HepG2 (cell line): Measurements from ENCODE around the gene ADAMTS17. TPM values are rescaled to one million over a fixed set of nuclear protein-coding genes. Genes with fewer than 3 reads are reported as not detected.

Experiments
- AKAP8 ChIP-seq: sonication (generic); formaldehyde crosslinking; IDR thresholded peaks from 2 replicates; pipeline ENCODE4 v1.5.1; 2020; ENCODE audit warnings: mild to moderate bottlenecking, missing genetic modification reagents
- BHLHE40 ChIP-seq: IDR thresholded peaks from 2 replicates; pipeline ENCODE4 v1.6.1; 2011; ENCODE audit warnings: low read length, improper control_type of control experiment
- FOXO1 ChIP-seq: sonication (generic); formaldehyde crosslinking; IDR thresholded peaks from 2 replicates; pipeline ENCODE4 v1.4.0; 2020; ENCODE audit warnings: missing genetic modification reagents
- GATAD2A ChIP-seq: IDR thresholded peaks from 2 replicates; pipeline ENCODE4 v1.6.1; 2016
- HES4 ChIP-seq: sonication (generic); formaldehyde crosslinking; IDR thresholded peaks from 2 replicates; pipeline ENCODE4 v1.9.0; 2021; ENCODE audit warnings: mild to moderate bottlenecking, missing genetic modification reagents, borderline replicate concordance
- HHEX ChIP-seq: IDR thresholded peaks from 2 replicates; pipeline ENCODE4 v1.6.1; 2016; ENCODE audit warnings: control low read depth
- HMGA1 ChIP-seq: sonication (generic); formaldehyde crosslinking; conservative IDR thresholded peaks from 2 replicates; pipeline ENCODE4 v1.4.0; 2020; ENCODE audit warnings: missing genetic modification reagents
- KDM1A ChIP-seq: IDR thresholded peaks from 2 replicates; pipeline ENCODE4 v1.6.1; 2016; ENCODE audit warnings: missing compliant biosample characterization
- NR2C2 ChIP-seq: sonication (generic); formaldehyde crosslinking; IDR thresholded peaks from 2 replicates; pipeline ENCODE4 v1.4.0; 2020; ENCODE audit warnings: missing genetic modification reagents, mild to moderate bottlenecking, moderate library complexity, borderline replicate concordance
- POLR2AphosphoS5 ChIP-seq: IDR thresholded peaks from 2 replicates; pipeline ENCODE4 v1.6.1; 2012; ENCODE audit warnings: low read depth, low read length
- PRPF4 ChIP-seq: fragments of 200-400 bp; formaldehyde crosslinking; IDR thresholded peaks from 2 replicates; pipeline ENCODE4 v1.6.1; 2016; ENCODE audit warnings: low read length, low read depth; ENCODE audit not compliant: poor library complexity, severe bottlenecking
- SIN3A ChIP-seq: IDR thresholded peaks from 2 replicates; pipeline ENCODE4 v1.6.1; 2011; ENCODE audit warnings: low read depth, mild to moderate bottlenecking, control low read depth, low read length, borderline replicate concordance
- SOX6 ChIP-seq, 2 experiments: fragments of 450-650 bp in 1 of 2; sonication (generic) in 1 of 2; formaldehyde crosslinking in 1 of 2; IDR thresholded peaks; 2 replicates each; pipeline versions ENCODE4 v1.4.0 to v1.6.1; 2017 to 2020; ENCODE audit warnings: antibody characterized with exemption in 1 of 2, mild to moderate bottlenecking in 1 of 2, missing genetic modification reagents in 1 of 2
- STAG1 ChIP-seq: sonication (generic); formaldehyde crosslinking; IDR thresholded peaks from 2 replicates; pipeline ENCODE4 v1.4.0; 2020; ENCODE audit warnings: missing genetic modification reagents
- ZFX ChIP-seq: sonication (generic); formaldehyde crosslinking; IDR thresholded peaks from 2 replicates; pipeline ENCODE4 v1.4.0; 2020; ENCODE audit warnings: mild to moderate bottlenecking, low read depth, missing genetic modification reagents, moderate library complexity
- ZIK1 ChIP-seq: sonication (generic); formaldehyde crosslinking; IDR thresholded peaks from 2 replicates; pipeline ENCODE4 v1.5.0; 2020; ENCODE audit warnings: mild to moderate bottlenecking, low read depth, missing genetic modification reagents, borderline replicate concordance
- ZNF124 ChIP-seq: sonication (generic); formaldehyde crosslinking; IDR thresholded peaks from 2 replicates; pipeline ENCODE4 v1.4.0; 2020; ENCODE audit warnings: missing genetic modification reagents
- ZNF263 ChIP-seq: sonication (generic); formaldehyde crosslinking; IDR thresholded peaks from 2 replicates; pipeline ENCODE4 v1.4.0; 2020; ENCODE audit warnings: missing genetic modification reagents
- ZNF605 ChIP-seq: sonication (generic); formaldehyde crosslinking; IDR thresholded peaks from 2 replicates; pipeline ENCODE4 v1.8.0; 2022; ENCODE audit warnings: mild to moderate bottlenecking, missing genetic modification reagents
- ZNF652 ChIP-seq: IDR thresholded peaks from 2 replicates; pipeline ENCODE4 v1.6.1; 2016; ENCODE audit warnings: low read depth, borderline replicate concordance
- polyA plus RNA-seq, 8 experiments: library from polyadenylated mRNA; depleted of rRNA in 3 of 8; stranded (reverse) in 7 of 8; unstranded in 1 of 8; fragments of >200 nt; fragmentation: Illumina TruSeq in 4 of 8; extraction: Trizol in 4 of 8; gene quantifications; 2 replicates each; pipeline versions ENCODE4 v1.2.1 to v1.2.3, GENCODE V29; 2011 to 2016; ENCODE audit warnings: low read depth in 4 of 8, missing spikeins in 1 of 8, mixed read lengths in 1 of 8; ENCODE audit not compliant: insufficient read depth in 1 of 8
- total RNA-seq, 5 experiments: library from RNA; depleted of rRNA; stranded (reverse); fragments of >200 nt; fragmentation: Illumina TruSeq; extraction: Trizol; gene quantifications; 2 replicates each; pipeline ENCODE4 v1.2.3, GENCODE V29; 2016; ENCODE audit warnings: low read depth in 1 of 5
- TF ChIP-seq, protein P1 (sequence below): sonication (generic); formaldehyde crosslinking; IDR thresholded peaks from 2 replicates; pipeline ENCODE4 v1.5.0; 2020; ENCODE audit warnings: missing genetic modification reagents
- TF ChIP-seq, protein P2 (sequence below): sonication (generic); formaldehyde crosslinking; IDR thresholded peaks from 2 replicates; pipeline ENCODE4 v1.5.0; 2020; ENCODE audit warnings: mild to moderate bottlenecking, missing genetic modification reagents, borderline replicate concordance

ADAMTS17 gene
- total and polyA plus RNA-seq, 2 of the 13 experiments (the other 11 are each of a cell fraction or from before 2014, with no cell fraction given), result 0.02 to 0.04 TPM

DNA sequence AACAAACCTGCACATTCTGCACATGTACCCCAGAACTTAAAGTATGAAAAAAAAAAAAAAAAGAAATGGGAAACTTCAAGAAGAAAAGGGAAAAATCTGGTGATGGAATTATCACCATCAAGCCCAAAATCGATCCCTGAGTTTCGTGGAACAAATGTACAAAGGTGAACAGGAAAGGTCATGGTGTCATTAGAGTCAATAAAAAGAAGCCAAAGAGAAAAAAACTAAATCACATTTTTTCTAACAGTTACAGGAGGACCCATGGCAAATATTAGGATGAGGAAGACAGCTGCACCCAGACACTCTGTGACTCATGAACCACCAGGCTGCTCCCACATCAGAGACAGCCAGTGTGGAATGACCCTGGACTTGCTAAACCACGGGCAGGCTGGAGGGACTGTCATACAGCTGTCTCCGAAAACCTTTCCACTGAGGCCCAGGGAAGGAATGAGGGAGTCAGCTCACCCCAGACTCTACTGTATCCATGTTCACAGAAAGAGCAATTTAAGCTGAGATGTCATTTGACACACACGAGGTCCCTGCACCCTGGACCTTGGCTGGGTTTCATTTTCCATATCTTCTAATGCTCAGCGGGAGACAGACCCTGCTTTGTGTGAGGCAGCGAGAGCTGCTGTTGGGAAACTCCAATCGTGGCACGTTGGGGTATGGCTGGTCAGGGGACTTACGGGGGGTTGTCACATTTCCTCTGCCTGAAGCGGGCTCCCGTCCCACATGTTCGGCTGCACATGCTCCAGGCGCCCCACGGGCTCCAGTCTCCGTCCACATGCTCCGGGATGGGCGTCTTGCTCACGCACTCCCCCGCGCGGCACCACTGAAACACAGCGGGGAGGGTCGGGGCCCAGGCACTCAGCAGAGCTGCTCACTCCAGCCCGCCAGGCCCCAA is 210.2 kb downstream of the ADAMTS17 start (continued):
- no peak for TF ChIP-seq HHEX
- no peak for TF ChIP-seq GATAD2A (CRISPR knock-in tag)
- TF ChIP-seq ZNF124 (CRISPR knock-in tag), result no peak
- TF ChIP-seq FOXO1, result peak; percentile 24; the same call in 1 of the 2 replicates
- TF ChIP-seq HES4 (CRISPR knock-in tag), result 0 out of 2 replicates have a peak, but pooled peaks have one; percentile 69
- peak; percentile 56; the same call in 1 of the 2 replicates for TF ChIP-seq AKAP8
- 0 out of 2 replicates have a peak, but pooled peaks have one; percentile 45 for TF ChIP-seq ZNF263
- no peak for TF ChIP-seq HMGA1 (CRISPR knock-in tag)
- TF ChIP-seq ZIK1 (CRISPR knock-in tag), result 0 out of 2 replicates have a peak, but pooled peaks have one; percentile 71
- no peak for TF ChIP-seq KDM1A (CRISPR knock-in tag)
- TF ChIP-seq PRPF4, result no peak
- TF ChIP-seq ZNF652, result no peak
- no peak for TF ChIP-seq BHLHE40
- TF ChIP-seq SOX6 (IDR thresholded peaks at IDR 0.05), result no peak
- TF ChIP-seq SOX6 (CRISPR knock-in tag; IDR thresholded peaks at IDR 0.05), result peak; percentile 60
- TF ChIP-seq POLR2AphosphoS5, result no peak
- TF ChIP-seq ZFX (CRISPR knock-in tag), result no peak
- no peak for TF ChIP-seq NR2C2 (CRISPR knock-in tag)
- TF ChIP-seq, protein P1, sequence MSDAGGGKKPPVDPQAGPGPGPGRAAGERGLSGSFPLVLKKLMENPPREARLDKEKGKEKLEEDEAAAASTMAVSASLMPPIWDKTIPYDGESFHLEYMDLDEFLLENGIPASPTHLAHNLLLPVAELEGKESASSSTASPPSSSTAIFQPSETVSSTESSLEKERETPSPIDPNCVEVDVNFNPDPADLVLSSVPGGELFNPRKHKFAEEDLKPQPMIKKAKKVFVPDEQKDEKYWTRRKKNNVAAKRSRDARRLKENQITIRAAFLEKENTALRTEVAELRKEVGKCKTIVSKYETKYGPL (CRISPR knock-in tag), result no peak; the same call in 1 of the 2 replicates
- TF ChIP-seq, protein P2, sequence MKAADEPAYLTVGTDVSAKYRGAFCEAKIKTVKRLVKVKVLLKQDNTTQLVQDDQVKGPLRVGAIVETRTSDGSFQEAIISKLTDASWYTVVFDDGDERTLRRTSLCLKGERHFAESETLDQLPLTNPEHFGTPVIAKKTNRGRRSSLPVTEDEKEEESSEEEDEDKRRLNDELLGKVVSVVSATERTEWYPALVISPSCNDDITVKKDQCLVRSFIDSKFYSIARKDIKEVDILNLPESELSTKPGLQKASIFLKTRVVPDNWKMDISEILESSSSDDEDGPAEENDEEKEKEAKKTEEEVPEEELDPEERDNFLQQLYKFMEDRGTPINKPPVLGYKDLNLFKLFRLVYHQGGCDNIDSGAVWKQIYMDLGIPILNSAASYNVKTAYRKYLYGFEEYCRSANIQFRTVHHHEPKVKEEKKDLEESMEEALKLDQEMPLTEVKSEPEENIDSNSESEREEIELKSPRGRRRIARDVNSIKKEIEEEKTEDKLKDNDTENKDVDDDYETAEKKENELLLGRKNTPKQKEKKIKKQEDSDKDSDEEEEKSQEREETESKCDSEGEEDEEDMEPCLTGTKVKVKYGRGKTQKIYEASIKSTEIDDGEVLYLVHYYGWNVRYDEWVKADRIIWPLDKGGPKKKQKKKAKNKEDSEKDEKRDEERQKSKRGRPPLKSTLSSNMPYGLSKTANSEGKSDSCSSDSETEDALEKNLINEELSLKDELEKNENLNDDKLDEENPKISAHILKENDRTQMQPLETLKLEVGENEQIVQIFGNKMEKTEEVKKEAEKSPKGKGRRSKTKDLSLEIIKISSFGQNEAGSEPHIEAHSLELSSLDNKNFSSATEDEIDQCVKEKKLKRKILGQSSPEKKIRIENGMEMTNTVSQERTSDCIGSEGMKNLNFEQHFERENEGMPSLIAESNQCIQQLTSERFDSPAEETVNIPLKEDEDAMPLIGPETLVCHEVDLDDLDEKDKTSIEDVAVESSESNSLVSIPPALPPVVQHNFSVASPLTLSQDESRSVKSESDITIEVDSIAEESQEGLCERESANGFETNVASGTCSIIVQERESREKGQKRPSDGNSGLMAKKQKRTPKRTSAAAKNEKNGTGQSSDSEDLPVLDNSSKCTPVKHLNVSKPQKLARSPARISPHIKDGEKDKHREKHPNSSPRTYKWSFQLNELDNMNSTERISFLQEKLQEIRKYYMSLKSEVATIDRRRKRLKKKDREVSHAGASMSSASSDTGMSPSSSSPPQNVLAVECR, result no peak; the same call in none of the 2 replicates
- peak; percentile 91 for TF ChIP-seq ZNF605 (CRISPR knock-in tag)
- peak; percentile 67 for TF ChIP-seq STAG1 (CRISPR knock-in tag)
- no peak for TF ChIP-seq SIN3A
